CD4-positive, alpha-beta T cell treated with Interferon gamma for 1 hour (primary cell): ENCODE measurements around the gene FILIP1L.

ENCODE experiments used
- DNase-seq: peaks from one replicate; pipeline ENCODE4 v3.0.0-alpha.2; 2020

FILIP1L gene

DNA sequence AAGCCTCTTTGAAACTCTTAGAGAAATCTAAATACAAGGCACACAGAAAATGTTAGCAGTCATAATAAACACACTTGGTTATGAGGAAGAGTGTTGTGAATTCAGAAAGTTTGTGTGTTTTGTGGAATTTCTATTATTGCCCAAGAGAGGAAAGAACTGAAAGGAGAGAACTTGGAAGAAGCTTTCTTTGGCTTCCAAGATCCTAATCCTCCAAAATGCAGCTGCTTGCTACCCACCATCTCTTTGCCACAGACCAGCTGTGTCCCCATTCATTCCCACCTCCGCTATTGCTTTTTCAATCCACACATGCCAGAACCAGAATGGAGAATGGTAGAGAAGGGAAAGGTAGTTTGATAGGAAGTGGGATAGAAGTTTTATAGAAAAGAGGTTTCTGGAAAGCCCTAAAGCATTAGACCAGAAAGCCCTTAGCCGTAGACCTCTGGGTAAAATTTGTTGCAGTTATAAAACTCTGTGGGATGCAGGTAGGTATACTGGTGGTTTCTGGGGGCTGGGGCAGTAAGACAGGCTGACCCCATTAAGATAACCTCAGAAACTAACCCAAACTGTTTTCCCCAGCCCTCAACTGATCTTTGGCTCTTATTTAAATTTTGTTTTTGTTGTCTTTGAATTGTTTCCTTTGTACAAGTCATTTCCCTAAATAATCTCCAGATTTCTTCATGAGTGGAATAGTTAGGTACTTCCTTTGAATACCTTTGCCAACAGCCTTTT, 108.5 kb downstream of the FILIP1L start:
- DNase-seq, result no peak

DNA sequence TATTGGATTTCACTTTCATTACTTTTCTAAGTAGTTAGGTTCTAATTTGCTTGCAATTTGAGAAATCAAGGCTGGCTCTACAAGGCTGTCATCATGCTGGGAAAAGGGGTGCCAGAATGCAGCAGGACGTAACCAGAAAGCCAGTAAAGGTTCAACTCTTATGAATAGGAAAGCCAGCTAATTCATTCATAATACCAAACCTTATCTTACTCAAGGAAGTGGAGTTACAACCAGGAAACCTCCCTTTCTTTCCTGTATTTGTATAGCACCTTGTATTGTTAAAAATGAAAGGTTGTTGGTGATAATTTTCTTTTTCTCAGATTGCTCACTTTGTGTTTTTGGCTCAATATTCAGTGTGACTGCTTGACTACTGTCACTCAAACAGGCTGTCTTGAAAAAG, 109.4 kb downstream of the FILIP1L start:
- DNase-seq, result no peak

- DNase-seq, result no peak
Measured at GRCh38 chr3:100003609-100004503, 110.4 kb downstream of the FILIP1L start.

GRCh38 chr3:100002599-100003350, 111.5 kb downstream of the FILIP1L start:
- no peak for DNase-seq

- no peak for DNase-seq
Measured at GRCh38 chr3:100001526-100002270, 112.6 kb downstream of the FILIP1L start.

- no peak for DNase-seq
Measured at GRCh38 chr3:100001083-100001482, 113.2 kb downstream of the FILIP1L start.

DNA sequence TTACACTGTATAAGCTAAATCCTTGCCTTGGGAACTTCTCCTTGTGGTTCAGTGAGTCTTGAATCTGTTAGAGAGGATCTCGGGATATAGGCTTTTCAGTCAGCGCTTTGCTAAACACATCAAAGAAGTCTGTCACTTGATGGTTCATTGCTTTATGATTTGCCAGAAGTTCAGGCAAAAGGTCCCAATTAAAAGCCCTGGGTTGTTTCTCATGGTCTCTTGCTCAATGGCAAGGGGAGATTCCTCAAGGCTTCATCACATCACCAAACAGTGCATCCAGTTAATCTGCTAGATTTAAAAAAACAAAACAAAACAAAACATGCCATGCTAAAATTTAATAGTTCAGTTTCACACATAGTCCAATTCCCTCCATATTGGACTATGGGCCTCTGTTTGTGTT, 114.8 kb downstream of the FILIP1L start:
- no peak for DNase-seq

DNA sequence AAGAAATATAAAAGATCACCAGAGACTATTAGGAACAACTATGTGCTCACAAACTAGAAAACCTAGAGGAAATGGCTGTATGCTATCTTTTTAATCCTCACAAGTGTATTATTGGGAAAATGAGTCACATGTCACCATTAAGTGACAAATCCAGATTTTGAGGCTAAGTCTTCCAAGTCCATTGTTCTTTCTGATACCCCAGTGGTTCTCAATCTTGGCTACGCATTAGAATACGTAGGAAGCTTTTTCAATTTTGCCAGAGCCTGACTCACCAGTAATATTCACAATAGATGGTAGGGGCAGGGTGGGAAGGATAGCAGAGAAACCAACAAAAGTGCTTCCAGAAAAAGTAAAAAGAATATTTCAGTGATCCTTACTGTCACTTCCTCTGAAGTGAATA, 117.0 kb downstream of the FILIP1L start:
- no peak for DNase-seq

GRCh38 chr3:99990179-99990578, 124.1 kb downstream of the FILIP1L start:
- DNase-seq, result no peak

DNA sequence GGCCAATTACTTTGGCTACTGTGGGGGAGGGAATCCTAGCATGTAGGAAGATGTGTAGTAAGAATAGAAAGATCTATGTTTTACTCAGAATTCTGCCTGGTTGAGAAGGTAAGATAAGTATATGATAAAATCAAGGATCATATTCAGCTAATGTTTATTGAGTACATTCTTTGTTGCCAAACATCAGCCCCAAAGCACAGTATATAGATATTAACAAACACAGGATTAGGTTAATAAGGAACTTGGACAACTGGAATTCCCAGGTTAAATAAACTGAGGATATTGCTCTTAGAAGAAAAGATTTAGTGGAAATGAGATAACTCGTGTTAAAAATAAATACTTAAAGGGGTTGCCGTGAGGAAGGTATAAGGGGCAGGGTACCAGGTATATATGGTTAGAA, 129.6 kb downstream of the FILIP1L start:
- DNase-seq, result no peak

- DNase-seq, result no peak
Measured at GRCh38 chr3:99984139-99984538, 130.2 kb downstream of the FILIP1L start.

DNA sequence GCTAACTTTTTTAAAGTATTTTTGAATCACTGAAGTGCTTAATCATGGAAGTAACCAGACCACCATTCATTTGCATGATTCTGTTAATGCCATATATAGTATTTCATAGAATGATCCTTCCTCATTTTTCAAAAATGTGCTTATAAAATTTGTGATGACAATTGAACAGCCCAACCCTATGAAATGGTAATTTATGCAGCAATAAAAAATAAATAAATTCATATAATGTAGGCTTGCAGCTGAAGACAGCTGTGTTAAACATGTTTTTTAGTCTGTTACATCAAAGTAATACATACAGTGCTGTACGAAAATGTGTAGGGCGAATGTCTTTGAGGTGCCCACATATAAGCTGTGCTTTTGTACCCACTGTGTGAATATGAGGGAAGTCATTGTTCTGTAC, 131.7 kb downstream of the FILIP1L start:
- no peak for DNase-seq

DNA sequence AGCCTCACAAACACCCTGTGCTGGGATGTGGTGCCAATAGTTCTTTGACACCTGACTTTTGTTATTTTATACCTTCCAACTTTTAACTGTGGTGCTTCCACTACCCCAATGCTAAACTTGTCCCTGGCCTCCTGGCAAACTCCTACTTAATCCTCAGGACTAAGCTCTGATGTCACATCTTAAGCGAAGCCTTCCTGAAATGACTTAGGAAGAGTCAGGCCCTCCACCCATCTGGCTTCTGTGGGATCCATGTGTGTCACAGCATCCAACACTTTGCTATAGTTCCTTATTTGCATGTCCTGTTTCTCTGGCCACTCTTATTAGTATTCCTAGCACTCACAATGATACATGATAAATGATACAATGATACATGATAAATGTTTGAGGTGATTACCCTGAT, 133.2 kb downstream of the FILIP1L start:
- DNase-seq, result no peak

- DNase-seq, result no peak
Measured at GRCh38 chr3:99980606-99981005, 133.7 kb downstream of the FILIP1L start.

DNA sequence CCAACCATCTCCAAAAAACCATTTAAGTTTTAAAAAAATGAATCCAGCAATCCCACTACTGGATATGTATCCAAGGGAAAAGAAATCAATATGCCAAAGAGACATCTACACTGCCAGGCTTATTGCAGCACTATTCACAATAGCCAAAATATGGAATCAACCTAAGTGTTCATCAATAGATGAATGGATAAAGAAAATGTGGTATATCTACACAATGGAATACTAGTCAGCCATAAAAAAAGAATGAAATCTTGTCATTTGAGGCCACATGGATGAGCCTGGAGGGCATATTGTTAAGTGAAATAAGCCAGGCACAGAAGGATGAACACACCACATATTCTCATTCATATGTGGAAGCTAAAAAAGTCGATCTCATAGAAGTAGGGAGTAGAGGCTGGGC, 136.1 kb downstream of the FILIP1L start:
- no peak for DNase-seq

DNA sequence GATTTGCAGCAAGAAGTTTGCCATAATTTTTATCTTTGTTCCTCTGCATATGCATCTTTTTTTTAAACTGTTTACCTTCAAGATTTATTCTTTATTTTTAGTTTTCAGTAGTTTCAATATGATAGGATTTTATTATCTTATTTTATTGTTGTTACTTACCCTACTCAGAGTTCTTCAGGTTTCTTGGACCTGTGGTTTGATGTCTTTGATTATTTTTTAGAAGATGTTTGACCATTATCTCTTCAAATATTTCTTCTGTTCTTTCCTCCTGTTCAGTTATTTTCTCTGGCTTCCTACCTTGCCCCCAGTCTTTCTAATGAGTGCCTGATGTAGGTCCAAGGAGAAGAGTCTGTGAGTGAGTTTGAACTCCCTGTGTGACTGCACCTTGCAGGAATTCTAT, 137.7 kb downstream of the FILIP1L start:
- no peak for DNase-seq

GRCh38 chr3:99974989-99975388, 139.3 kb downstream of the FILIP1L start:
- no peak for DNase-seq

- no peak for DNase-seq
Measured at GRCh38 chr3:99972380-99973104, 141.8 kb downstream of the FILIP1L start.

DNA sequence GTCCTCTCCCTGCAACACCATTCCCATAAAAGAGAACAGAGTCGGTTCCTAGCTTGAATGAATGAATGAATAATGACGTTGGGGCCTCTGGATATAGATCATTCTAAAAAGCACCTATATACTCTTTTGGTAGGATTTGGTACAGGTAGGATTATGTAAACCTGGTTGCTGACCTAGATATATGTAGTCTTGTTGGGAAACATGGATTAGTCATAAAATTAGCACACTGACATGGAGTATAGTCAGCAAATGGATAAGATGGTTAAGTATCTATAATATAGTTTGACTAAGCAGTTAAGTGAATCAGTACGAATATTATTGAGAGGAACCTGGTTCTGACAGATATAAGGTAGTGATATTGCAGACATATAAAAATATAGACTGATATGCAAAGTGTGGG, 142.5 kb downstream of the FILIP1L start:
- no peak for DNase-seq

GRCh38 chr3:99970198-99970597, 144.1 kb downstream of the FILIP1L start:
- no peak for DNase-seq

DNA sequence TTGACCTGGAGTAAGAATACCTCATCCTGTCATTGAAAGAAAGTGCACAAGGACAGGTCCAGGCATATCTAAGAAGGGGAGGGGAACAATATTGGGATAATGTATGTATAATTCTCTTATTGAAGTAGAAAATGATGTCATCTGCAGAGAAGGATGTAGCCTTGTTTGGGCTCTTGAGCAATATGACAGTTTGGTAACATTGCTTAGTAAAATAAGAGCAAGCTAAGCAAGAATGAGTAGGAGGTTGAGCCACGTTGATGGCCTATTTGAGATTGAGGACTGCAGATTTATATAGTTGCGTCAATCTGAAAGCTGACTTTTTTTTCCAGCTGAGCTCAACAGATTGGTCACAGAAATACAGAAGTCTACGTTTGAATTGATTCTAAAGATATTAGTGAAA, 145.2 kb downstream of the FILIP1L start:
- DNase-seq, result no peak

GRCh38 chr3:99967796-99968195, 146.5 kb downstream of the FILIP1L start:
- no peak for DNase-seq
